CD4-positive, alpha-beta T cell treated with Interleukin-15 for 1 hour (primary cell): ENCODE data around the gene HHIP.
"Not testable (repeated sequence)": the region's sequence is repeated elsewhere in the genome, so short reads cannot be mapped to it uniquely, and the experiment has no call there.

Experiments
- DNase-seq: peaks from one replicate; pipeline ENCODE4 v3.0.0-alpha.2; 2020

The HHIP gene

DNA sequence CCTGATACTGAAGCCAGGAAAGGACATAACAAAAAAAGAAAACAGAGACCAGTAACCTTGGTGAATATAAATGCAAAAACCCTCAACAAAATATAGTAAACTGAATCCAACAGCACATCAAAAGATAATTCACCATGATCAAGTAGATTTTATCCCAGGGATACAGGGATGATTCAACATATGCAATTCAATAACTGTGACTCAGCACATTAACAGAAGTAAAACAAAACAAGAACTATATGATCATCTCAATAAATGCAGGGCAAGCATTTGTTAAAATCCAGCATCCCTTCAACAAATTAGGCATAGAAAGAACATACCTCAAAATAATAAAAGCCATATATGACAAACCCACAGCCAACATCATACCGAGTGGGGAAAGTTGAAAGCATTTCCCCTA lies 112.0 kb downstream of the HHIP start:
- no peak for DNase-seq

DNA sequence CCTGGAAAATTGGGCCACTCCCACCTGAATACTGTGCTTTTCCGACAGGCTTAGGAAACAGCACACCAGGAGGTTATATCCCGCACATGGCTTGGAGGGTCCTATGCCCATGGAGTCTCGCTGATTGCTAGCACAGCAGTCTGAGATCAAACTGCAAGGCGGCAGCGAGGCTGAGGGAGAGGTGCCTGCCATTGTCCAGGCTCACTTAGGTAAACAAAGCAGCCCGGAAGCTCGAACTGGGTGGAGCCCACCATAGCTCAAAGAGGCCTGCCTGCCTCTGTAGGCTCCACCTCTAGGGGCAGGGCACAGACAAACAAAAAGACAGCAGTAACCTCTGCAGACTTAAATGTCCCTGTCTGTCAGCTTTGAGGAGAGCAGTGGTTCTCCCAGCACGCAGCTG lies 122.9 kb downstream of the HHIP start:
- not testable (repeated sequence) for DNase-seq

DNA sequence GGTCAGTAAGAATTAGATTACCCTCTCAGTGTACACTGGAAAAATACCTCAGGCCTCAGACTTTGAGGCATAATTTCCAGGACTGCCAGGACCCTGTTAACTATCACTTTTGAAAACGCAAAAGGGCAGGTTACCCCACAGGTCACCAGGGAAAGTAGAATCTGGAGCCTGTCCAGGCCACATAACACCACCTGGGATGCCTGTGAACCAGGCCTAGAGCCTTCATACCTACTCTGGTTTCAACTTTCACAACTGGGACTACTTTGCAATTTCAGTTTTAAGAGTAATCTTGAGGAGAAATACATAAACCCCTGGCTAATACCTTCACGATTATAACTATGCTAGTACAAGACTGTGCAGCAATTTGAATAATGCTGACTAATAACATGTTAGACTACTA lies 132.4 kb downstream of the HHIP start:
- DNase-seq, result no peak

DNA sequence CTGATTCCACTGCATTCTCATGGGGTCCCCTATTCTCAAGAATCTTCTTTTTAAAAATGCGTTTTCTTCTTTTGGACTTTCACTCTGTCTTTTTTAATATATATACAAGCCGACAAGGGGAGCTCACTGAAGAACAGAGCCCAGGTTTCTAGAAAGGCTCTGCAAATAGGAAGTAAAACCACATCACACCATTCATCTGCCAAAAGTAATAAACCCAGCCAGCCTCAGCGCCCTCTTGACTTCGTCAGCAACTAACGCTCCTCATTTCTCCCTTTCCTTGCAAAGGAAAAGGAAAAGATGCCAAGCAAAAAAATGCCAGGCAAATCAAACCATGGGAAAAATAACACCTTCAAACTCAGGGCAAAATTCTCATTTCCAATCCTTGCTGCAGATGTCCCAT lies 136.4 kb downstream of the HHIP start:
- no peak for DNase-seq

DNA sequence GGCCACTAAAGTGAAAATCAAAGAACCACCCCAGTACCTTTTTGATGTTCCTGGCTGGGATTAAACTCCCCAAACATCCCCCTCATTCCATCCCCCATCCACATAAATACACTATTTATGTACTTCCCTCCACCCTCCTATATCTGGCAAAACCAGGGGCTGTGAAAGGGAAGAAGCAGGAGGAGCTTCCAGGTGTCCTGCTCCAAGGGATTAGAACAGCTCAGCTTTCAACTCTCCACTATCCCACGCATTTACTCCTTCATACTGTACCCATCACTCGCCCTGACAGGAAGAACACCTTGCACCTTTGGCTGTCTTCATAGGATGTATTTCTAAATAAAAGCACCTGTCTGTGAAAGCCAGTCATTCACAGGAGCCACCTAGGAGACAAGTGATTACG lies 140.0 kb downstream of the HHIP start:
- no peak for DNase-seq

DNA sequence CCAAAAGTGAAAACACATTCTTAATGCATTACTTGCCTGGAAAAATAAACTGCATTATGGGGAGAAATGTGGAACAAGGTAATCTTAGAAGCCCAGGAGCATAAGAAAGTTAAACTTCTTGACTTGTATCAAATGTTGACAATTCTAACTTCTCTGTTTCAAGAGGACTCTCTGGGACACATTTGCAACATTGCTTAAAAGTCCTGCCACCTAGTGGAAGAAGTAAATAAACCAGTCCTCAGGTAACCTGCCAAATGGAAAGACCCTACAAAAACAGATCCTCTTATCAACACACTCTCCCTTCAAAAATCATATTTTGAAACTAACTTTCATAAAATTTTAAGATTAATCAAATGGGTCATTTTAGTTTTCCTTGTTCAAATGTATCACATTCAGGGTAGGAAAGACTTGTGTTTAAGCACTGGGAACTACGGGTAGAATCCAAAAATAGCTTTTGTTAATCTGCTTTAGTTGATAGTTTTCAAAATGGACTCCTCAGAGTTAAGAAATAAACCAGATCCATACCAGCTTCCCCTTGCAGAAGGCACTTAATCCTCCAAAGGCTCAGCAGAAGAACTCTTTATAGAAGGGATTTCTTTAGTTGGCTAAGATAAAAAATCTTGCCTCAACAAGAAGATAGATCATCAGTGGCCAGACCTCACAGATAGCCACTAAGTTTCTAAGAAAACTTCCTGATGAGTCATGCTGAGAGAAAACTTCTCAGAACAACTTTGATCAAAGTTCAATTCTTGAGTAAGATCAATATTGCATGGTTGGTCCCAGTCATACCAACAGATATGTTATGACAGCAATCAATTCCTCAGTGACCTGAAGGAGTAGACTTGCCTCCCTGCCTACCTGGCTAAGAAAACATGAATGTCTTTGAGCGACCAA lies 141.7 kb downstream of the HHIP start:
- no peak for DNase-seq

DNA sequence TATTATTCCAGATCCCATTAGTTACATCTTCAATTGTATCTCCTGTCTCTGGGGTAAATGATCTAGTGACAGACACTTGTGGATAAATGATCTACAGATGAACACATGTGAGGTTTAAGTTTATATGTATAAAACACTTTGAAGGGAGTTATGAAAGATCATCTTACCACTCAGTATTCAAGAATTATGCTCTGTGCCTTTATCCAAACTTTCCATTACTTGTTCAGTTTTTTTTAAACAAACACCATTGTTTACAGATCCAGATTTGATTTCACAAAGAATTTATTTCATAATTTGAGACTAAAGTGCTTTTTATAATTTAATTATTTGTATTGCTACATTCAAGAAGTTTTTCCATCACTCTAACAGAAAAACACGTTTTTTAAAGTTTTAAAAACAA lies 142.5 kb downstream of the HHIP start:
- no peak for DNase-seq

DNA sequence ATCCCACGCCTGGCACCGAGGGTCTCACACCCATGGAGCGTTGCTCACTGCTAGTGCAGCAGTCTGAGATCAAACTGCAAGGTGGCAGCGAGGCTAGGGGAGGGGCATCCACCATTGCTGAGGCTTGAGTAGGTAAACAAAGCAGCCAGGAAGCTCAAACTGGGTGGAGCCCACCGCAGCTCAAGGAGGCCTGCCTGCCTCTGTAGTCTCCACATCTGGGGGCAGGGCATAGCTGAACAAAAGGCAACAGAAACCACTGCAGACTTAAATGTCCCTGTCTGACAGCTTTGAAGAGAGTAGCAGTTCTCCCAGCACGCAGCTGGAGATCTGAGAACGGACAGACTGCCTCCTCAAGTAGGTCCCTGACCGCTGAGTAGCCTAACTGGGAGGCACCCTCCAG lies 146.0 kb downstream of the HHIP start:
- DNase-seq, result not testable (repeated sequence)
